ENCODE data around the gene EDEM2. TPM values are rescaled to one million over a fixed set of nuclear protein-coding genes. Genes with fewer than 3 reads are reported as not detected.
"Not testable (repeated sequence)": the region's sequence is repeated elsewhere in the genome, so short reads cannot be mapped to it uniquely, and the experiment has no call there.

The EDEM2 gene, protein sequence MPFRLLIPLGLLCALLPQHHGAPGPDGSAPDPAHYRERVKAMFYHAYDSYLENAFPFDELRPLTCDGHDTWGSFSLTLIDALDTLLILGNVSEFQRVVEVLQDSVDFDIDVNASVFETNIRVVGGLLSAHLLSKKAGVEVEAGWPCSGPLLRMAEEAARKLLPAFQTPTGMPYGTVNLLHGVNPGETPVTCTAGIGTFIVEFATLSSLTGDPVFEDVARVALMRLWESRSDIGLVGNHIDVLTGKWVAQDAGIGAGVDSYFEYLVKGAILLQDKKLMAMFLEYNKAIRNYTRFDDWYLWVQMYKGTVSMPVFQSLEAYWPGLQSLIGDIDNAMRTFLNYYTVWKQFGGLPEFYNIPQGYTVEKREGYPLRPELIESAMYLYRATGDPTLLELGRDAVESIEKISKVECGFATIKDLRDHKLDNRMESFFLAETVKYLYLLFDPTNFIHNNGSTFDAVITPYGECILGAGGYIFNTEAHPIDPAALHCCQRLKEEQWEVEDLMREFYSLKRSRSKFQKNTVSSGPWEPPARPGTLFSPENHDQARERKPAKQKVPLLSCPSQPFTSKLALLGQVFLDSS
- total RNA-seq = 45.4 TPM
- long read RNA-seq, transcript EDEM2-202 (11 exons, 1,919 nt) = major isoform, 82 of 121 reads
- long read RNA-seq, partial matches to known transcripts = 8 of 121 reads
- long read RNA-seq, other reads (novel, unspliced or antisense) = 30 of 121 reads

DNA sequence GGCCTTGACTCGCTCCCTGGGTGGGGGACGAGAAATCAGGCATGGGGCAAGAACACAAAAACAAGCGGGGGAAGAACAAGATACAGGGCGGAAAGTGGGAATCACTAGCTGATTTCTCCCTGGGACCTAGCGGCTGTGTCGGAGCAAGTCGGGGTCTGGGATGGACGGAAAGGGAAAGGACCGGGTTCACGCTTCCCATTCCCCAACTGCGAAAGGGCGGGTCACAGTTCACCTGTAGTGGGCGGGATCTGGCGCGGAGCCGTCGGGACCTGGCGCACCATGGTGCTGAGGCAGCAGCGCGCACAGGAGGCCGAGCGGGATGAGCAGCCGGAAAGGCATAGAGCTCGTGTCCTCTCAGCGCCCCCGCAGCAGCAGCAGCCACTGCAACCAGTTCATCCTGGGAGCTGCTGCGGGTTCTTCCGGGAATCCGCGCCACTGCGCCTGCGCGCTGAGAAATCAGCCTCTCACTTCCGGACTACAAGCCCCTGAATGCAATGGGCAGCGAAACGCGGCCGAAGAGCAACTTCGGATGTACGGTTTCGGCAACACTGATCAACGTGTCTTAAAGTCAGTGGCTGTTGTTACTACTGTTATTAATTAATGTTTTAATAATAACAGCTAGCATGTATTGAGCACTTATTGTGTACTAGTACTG is at the start of gene EDEM2:
Gene EDEM2, minus strand, starts transcription at position 417 of the 655 bp plus-strand sequence. Its CDS starts 78 bp downstream, at position 339.
- peak within 1 kb of the TSS; percentile 83 for H3K27ac ChIP-seq
- peak; percentile 93 to 97 for ATAC-seq

DNA sequence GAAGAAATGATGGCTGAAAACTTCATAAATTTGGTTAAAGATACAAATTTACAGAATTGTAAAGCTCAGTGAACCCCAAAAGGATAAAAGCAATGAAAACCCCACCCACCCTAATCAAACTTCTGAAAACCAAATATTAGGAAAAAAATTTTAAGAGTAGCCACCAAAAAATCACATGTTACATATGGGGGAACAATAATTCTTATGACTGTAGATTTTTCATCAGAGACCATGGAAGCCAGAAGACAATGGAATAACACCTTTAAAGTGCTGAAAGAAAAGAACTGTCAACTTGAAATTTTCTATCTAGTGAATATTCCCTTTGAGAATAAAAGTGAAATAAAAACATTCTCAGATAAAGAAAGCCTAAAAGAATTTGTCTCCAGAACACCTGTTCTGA is 49.2 kb upstream of the EDEM2 start:
- no peaks in the 10 kb centered on the region for H3K36me3 ChIP-seq
- ATAC-seq (no peak), DNase-seq (no peak)
- H3K9me3 ChIP-seq = peaks cover 6% of the 10 kb centered on the region
- intact Hi-C loops (cut with DNase I) = no loop called here
- H3K27me3 ChIP-seq (ENCODE audit: low read depth) = no peaks in the 10 kb centered on the region
- no peak overlapping the region for H3K27ac ChIP-seq
- peaks cover 16% of the 10 kb centered on the region for H3K4me1 ChIP-seq
- TF ChIP-seq, protein P1, sequence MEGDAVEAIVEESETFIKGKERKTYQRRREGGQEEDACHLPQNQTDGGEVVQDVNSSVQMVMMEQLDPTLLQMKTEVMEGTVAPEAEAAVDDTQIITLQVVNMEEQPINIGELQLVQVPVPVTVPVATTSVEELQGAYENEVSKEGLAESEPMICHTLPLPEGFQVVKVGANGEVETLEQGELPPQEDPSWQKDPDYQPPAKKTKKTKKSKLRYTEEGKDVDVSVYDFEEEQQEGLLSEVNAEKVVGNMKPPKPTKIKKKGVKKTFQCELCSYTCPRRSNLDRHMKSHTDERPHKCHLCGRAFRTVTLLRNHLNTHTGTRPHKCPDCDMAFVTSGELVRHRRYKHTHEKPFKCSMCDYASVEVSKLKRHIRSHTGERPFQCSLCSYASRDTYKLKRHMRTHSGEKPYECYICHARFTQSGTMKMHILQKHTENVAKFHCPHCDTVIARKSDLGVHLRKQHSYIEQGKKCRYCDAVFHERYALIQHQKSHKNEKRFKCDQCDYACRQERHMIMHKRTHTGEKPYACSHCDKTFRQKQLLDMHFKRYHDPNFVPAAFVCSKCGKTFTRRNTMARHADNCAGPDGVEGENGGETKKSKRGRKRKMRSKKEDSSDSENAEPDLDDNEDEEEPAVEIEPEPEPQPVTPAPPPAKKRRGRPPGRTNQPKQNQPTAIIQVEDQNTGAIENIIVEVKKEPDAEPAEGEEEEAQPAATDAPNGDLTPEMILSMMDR (IDR thresholded peaks at IDR 0.05) = no peak
- H3K4me3 ChIP-seq = no peak overlapping the region

More for the DNA sequence above, at the start of gene EDEM2:
- Histone ChIP-seq H3K36me3 (peaks cover 27% of the 10 kb centered on the region), H3K9me3 (no peaks in the 10 kb centered on the region), H3K4me1 (peaks cover 38% of the 10 kb centered on the region), H3K4me3 (peak within 1 kb of the TSS; percentile 72), H3K27me3 (ENCODE audit: low read depth) (no peaks in the 10 kb centered on the region)
- DNase-seq = peak; percentile 95
- TF ChIP-seq, protein P1 (IDR thresholded peaks at IDR 0.05) = no peak
- intact Hi-C loops (cut with DNase I) = loop anchor here (5.0 kb wide), 1 partner anchor 60 kb away; no protein-coding TSS in a partner anchor

DNA sequence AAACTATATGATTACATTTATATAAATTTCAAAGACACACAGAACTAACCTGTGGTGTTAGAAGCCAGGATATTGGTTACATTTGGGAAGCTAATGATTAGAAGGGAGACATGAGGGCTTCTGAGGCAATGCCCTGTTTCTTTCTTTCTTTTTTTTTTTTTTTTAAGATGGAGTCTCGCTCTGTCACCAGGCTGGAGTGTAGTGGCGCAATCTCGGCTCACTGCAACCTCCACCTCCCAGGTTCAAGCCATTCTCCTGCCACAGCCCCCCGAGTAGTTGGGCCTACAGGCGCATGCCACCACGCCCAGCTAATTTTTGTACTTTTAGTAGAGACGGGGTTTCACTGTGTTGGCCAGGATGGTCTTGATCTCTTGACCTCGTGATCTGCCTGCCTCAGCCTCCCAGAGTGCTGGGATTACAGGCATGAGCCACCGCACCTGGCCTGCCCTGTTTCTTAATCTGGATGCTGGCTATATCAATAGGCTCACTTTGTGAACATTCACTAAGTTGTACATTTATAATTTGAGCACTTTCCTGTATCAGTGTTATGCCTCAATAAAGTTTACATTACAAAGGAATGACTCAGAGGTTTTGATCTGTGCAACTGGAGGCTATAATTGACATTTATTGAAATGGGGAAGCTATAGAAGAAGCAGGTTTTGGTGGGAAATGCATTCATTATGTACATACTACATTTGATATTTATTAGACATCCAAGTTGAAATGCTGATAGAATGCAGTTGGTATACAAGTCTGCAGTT is 46.1 kb upstream of the EDEM2 start:
- H3K36me3 ChIP-seq; ATAC-seq; DNase-seq; intact Hi-C loops (cut with DNase I); H3K27ac ChIP-seq; H3K4me3 ChIP-seq; H3K27me3 ChIP-seq (ENCODE audit: low read depth); H3K9me3 ChIP-seq: not testable (repeated sequence)
- peaks cover 22% of the 10 kb centered on the region for H3K4me1 ChIP-seq

DNA sequence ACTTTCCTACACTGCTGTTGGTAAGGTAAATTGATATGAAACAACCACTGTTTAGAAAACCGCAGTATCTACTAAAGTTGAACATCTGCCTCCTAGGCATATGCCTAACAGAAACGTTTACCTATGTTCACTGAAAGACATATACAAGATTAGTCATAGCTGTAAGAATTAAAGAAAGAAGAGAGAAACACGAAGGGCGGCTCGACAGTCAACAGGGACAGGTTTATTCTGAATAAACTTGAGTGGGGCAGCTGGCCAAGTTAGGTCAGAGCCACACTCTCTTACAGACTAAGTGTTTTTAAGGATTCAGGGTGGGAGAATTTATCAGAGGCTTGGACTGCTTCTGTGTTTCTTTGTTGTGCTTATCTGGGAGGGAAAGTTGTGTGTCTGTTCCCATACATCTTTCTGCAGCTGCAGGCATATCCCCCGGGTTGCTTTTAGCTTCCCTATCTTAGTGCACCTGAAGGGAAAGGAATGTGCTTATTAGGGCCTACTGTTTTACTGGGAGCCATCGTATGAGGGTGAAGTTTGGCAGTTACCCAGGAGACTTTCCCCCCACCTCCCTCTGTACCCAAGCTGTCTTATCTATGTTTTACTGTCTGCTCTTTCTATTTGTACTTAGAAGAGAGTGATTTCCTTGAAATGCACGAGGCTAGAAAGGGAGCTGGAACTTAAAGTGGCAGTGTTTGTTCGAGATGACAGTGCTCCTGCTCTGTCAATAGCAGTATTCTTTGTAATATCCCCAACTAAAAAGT is 45.2 kb upstream of the EDEM2 start:
- peaks cover 29% of the 10 kb centered on the region for H3K4me1 ChIP-seq
- peaks cover 6% of the 10 kb centered on the region for H3K9me3 ChIP-seq
- H3K36me3 ChIP-seq = no peaks in the 10 kb centered on the region
- intact Hi-C loops (cut with DNase I) = no loop called here
- no peaks in the 10 kb centered on the region for H3K27me3 ChIP-seq (ENCODE audit: low read depth)
- DNase-seq (no peak), ATAC-seq (peak in 1 of 2 donors; percentile 21)
- TF ChIP-seq, protein P1 (IDR thresholded peaks at IDR 0.05) = no peak
- no peak overlapping the region for H3K27ac ChIP-seq
- H3K4me3 ChIP-seq = no peak overlapping the region

DNA sequence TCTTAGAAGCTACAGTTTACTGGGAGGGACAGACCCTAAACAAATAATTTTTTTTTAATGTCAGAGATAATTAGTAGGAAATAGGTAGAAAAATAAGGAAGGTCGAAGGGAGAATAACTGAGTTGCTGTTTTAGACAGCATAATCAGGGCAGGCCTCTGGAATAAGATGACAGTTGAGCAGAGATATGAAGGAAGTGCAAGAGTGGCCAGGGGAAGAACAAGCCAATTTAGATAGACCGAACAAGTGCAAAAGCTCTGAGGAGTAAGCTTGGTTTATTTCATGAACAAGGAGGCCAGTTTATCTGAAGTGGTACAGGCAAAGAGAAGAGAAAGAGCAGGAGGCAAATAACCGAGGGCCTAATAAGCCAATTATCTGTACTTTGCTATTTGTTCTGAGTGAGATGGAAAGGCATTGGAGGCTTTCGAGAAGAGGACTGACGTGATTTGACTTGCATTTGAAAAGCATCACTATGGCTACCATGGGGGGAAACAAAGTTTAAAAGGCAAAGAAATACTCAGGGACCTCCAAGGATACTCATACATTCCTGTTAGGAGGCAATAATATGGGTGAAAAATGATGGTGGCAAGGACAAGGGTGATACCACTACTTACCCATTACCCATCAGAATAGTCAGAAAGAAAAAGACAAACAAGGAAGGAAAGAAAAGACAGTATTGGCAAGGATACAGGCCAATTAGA is 44.4 kb upstream of the EDEM2 start:
- peaks cover 29% of the 10 kb centered on the region for H3K4me1 ChIP-seq
- H3K9me3 ChIP-seq = peaks cover 6% of the 10 kb centered on the region
- H3K27me3 ChIP-seq (ENCODE audit: low read depth) = no peaks in the 10 kb centered on the region
- no peaks in the 10 kb centered on the region for H3K36me3 ChIP-seq
- intact Hi-C loops (cut with DNase I) = no loop called here
- ATAC-seq = no peak
- no peak for DNase-seq
- TF ChIP-seq, protein P1 (IDR thresholded peaks at IDR 0.05) = no peak
- no peak overlapping the region for H3K4me3 ChIP-seq
- H3K27ac ChIP-seq = no peak overlapping the region
